ENCODE measurements around the gene HGFAC.

- TF ChIP-seq EZH2phosphoT487 (IDR thresholded peaks at IDR 0.05; ENCODE audit: insufficient read depth, low read depth): no peak
- TF ChIP-seq EZH2 (IDR thresholded peaks at IDR 0.05; ENCODE audit: insufficient read depth, poor library complexity, severe bottlenecking): no peak
Measured at GRCh38 chr4:3393171-3393570, 48.6 kb upstream of the HGFAC start.

All from GM23248 (cell line).